HG02623 (cell line): ENCODE measurements around the gene LRRC75A.

Experiments
- ATAC-seq: cut with Tn5 transposase; IDR thresholded peaks from one replicate; pipeline ENCODE4 v1.9.1; 2021; ENCODE audit warnings: moderate library complexity; ENCODE audit not compliant: unreplicated experiment

Gene LRRC75A

GRCh38 chr17:16435925-16436886 lies 55.8 kb downstream of the LRRC75A start:
- no peak for ATAC-seq

- ATAC-seq = no peak
Observed at GRCh38 chr17:16434662-16435061, 57.3 kb downstream of the LRRC75A start.

- ATAC-seq = no peak
Observed at GRCh38 chr17:16433514-16433913, 58.5 kb downstream of the LRRC75A start.

- no peak for ATAC-seq
Observed at GRCh38 chr17:16432017-16432416, 60.0 kb downstream of the LRRC75A start.

- no peak for ATAC-seq
Observed at GRCh38 chr17:16430650-16431049, 61.3 kb downstream of the LRRC75A start.

GRCh38 chr17:16429083-16429482 lies 62.9 kb downstream of the LRRC75A start:
- ATAC-seq = no peak

- ATAC-seq = no peak
Observed at GRCh38 chr17:16428098-16428882, 63.7 kb downstream of the LRRC75A start.

GRCh38 chr17:16427020-16427419 lies 65.0 kb downstream of the LRRC75A start:
- no peak for ATAC-seq

GRCh38 chr17:16425698-16426659 lies 66.0 kb downstream of the LRRC75A start:
- no peak for ATAC-seq

- ATAC-seq = no peak
Observed at GRCh38 chr17:16425202-16425601, 66.8 kb downstream of the LRRC75A start.

GRCh38 chr17:16423226-16423872 lies 68.6 kb downstream of the LRRC75A start:
- no peak for ATAC-seq

GRCh38 chr17:16422416-16422815 lies 69.6 kb downstream of the LRRC75A start:
- ATAC-seq = no peak

- no peak for ATAC-seq
Observed at GRCh38 chr17:16419929-16420271, 72.1 kb downstream of the LRRC75A start.

- ATAC-seq = peak; percentile 35
Observed at GRCh38 chr17:16419074-16419928, 72.7 kb downstream of the LRRC75A start.

- no peak for ATAC-seq
Observed at GRCh38 chr17:16418685-16419068, 73.3 kb downstream of the LRRC75A start.

GRCh38 chr17:16417896-16418684 lies 73.9 kb downstream of the LRRC75A start:
- no peak for ATAC-seq

GRCh38 chr17:16417399-16417798 lies 74.6 kb downstream of the LRRC75A start:
- ATAC-seq = no peak

GRCh38 chr17:16415031-16415924 lies 76.7 kb downstream of the LRRC75A start, which contains the start of gene TRPV2:
Gene TRPV2 (plus strand): TSS chr17:16415571. CDS start chr17:16417669, 2,098 bp downstream.
- no peak for ATAC-seq
